ENCODE data around the gene SLFNL1.

The SLFNL1 gene

GRCh38 chr1:41020109-41020576 lies 1.4 kb downstream of the SLFNL1 start:
- DNase-seq (ENCODE audit: low read depth) = no peak

DNA sequence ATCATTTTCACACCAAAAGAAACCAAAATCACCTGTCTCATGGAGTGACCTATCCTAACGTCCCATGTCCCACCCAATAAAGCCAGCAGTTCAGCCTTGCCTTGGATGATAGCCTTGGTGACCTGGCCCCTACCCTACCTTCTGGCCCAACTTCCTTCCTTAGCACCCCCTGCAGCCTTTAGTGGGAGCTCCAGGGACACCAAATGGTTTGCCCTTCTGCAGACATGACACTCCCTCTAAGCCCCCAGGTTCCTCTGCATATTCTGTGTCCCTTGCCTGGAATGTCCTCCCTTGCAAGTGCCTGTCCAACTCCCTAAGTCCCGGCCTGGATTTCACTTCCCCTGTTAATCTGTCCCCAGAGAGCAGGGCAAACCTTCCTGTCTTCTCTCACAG lies 2.2 kb downstream of the SLFNL1 start:
- no peak for DNase-seq (ENCODE audit: low read depth)

DNA sequence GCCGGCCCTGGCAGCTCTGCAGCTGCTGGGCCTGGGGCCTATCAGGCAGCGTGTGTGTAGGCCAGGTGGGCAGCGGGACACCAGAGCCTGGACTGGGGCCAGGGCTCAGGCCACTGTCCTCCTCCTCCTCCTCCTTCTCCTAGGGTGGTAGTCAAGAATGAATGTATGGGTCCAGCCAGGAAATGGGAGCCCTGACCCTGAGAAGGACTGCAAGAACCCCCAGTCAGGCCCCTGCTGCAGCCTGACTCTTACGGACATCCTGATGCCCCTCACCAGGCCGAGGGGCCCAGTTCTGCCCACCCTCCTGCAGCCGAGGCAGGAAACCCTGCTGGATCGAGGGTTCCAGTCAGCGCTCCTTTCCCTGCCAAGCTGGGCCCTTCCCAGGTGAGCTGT lies 3.5 kb downstream of the SLFNL1 start:
- DNase-seq (ENCODE audit: low read depth) = no peak

DNA sequence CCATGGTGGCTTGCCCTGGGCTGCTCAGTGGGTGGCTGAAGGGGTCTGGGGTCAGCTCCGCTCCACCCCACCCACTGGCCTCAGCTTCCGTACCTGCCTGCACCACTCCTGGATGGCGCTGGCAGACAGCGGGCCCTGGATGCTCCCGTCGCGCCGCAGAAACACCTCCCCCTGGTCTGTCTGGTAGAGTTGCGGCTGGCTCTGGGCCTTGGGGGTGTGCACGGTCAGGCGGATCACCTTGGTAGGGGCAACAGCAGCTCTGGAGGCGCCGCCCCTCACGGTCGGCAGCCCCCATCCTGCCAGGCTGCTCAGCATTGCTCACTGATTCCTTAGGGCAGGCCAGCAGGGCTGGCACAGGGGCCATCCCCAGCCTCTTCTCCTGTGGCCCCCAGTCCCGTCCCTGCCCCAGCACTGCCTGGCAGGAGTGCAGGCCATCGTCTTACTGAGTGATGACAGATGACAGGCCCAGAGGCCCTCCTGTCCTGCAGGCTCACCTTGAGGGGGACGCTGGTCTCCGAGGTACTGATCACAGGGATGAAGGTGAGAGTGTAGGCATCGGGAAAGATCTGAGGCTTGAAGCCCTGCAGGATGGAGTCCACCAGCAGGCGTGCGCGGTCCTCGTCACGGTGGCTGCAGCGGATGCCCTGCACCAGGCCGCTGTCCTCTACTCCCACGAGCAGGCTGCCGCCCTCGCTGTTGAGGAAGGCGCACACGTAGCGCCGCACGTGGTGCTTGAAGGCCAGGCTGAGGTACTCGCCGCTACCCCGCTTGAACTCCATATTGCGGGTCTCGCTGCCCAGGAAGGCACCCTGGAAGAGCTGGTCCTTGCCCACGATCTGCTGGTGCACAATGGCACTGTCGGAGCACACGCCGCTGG lies 4.1 kb downstream of the SLFNL1 start:
- DNase-seq (ENCODE audit: low read depth) = no peak

DNA sequence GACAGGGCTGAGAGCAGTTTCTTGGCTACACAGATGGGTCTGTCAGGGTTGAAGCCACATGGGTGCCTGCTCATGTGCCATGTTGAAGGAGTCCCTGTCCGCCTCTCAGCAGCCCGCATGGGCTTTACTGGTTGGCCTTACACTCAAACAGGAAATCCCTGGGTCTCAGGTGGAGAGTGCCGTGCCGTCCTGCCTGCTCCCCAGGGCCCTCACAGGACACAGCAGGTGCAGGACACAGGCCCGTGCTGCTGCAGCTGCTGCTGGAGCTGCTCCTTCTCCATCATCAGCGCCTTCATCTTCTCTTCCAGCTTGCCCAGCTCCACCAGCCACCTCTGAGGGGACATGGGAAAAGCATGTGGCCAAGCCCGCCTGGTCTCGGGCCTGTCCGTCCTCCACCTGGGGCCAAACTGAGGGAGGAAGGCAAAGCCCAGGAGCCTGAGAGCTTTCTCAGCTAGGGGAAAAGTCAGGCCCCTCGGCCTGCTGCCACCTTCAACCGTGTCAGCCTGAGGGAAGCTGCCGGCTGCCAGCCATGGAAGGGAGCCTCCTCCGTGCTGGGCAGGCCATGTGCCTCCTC lies 5.5 kb downstream of the SLFNL1 start:
- DNase-seq (ENCODE audit: low read depth) = no peak

- no peak for DNase-seq (ENCODE audit: low read depth)
These were observed 6.1 kb downstream of the SLFNL1 start for GRCh38 chr1:41015281-41015896.

GRCh38 chr1:41014871-41015270 lies 6.7 kb downstream of the SLFNL1 start:
- no peak for DNase-seq (ENCODE audit: low read depth)

DNA sequence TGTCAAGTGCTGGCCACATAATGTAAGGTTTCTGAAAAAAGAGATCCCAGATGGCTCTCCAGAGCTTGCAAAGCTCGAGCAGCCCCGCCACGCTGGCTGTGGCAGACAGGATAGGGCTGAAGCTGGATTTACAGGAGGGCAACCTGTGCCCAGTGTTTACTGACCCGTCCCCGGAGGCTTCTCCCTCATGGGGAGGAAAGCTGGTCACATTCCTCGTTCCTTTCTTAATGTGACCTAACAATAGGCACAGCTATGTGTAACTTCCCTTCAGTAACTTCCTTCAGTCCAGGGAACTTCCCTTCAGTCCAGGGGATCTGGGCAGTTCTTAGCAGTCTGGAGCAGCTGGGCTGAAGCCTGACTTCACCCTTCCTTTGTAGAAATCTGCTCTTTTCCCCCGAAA lies 7.7 kb downstream of the SLFNL1 start:
- DNase-seq (ENCODE audit: low read depth) = no peak

GRCh38 chr1:41013024-41013423 lies 8.5 kb downstream of the SLFNL1 start:
- no peak for DNase-seq (ENCODE audit: low read depth)

DNA sequence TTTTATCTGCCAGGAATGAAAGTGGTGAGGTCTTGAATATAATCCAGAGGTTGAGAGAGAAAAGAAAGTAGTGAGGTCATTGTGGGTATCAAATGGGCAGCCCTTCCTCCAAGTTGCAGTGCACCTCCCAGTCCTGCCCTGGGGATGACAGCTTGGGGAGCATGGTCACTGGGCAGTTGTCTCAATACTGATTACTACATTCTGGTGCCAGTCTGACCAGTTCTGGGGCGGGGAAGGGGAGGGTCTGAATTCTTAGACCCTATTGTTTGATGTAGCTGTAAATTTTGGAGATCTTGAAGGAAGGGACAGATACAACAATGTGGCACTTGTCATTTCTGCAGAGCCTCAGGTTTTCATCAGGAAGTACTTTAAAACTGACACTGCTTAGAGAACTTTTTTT lies 11.2 kb downstream of the SLFNL1 start:
- DNase-seq (ENCODE audit: low read depth) = no peak

DNA sequence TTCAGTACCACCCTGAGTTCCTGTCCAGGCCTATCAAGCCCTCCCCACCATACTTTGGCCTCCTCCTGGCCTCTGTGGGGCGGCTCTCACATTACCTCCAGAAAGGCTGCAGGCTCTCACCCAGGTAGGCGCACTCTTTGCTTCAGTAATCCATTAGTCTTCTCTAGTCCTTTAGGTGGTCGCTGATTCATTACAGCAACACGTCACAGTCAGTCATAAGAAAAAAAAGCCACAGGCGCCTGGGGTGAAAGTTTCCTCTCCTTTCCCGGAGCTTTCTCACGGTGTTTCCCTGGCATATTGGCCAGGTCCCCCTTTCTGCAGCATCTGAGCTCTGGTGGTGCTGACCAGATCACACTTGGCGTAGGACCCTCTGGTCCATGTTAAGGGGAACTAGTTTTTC lies 12.1 kb downstream of the SLFNL1 start:
- DNase-seq (ENCODE audit: low read depth) = no peak

- no peak for DNase-seq (ENCODE audit: low read depth)
These were observed 14.3 kb downstream of the SLFNL1 start for GRCh38 chr1:41006942-41007865.

- no peak for DNase-seq (ENCODE audit: low read depth)
These were observed 15.6 kb downstream of the SLFNL1 start for GRCh38 chr1:41005876-41006275.

DNA sequence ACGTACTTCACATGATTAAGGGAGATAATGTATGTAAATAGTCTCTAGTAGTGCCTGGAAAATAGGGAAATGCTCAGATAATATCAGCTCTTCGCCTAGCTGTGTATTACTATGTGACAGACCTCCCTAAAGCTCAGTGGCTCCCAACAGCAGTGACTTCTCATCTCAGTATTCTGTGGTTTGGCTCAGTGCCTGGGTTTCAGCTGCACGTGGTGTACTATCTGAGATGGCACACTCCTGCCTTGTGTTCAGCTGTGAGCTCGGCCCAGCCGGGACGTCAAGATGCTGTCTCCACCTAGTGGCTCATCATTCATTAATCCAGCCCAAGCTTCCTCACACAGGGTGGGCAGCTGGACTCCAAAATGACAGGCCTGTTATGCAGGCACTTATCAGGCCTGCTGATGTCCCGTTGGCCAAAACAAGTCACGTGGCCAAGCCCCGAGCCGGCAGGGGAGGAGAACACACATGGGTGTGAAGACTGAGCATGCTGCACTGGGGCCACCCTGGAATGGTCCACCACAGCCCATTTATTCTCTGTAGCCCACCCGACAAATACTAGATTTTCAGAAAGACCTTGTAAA lies 17.8 kb downstream of the SLFNL1 start:
- peak; percentile 79 for DNase-seq (ENCODE audit: low read depth)

DNA sequence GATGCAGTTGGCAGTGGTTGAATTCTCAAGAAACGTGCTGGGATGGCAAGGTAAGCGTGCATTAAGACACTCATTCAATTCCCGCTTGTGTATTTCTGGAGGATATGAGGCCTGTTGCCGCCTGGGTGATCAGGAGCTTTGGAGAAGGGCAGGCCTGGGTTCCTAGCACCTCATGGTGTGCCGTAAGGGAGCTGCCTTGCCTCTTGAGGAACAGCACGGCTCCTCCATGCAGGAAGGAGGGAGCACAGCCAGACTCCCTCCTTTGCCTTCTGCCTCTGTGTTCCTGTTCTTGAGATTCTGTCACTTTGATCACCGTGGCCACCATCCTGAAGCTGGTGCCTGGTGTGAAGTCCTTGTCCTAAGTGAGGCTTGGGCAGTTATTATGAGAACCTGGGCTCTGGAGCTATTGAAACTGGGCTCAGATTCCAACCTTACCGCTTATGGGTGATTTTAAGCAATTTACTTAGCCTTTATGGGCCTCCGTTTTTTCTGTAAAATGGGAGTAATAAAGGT lies 18.3 kb downstream of the SLFNL1 start:
- DNase-seq (ENCODE audit: low read depth) = no peak

DNA sequence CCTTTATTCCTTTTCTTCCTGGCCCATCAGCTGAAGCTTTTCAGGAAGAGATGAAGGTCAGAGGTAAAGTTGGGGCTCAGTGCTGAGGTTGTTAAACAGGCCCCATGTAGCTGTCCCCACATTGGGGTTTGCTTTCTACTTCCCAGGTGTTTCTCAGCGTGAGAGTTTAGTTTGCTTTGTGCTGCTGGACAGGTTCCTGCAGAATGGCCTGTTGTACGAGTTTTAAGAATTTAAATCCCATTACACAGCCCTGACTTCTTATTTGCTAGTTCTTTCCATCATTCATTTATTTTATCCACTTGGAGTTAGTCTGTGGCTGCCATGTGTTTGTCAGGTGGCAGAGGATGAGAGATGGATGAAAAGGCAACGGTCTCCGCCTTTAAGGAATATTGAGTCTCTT lies 22.9 kb downstream of the SLFNL1 start:
- DNase-seq (ENCODE audit: low read depth) = no peak

GRCh38 chr1:40997096-40997495 lies 24.4 kb downstream of the SLFNL1 start:
- DNase-seq (ENCODE audit: low read depth) = no peak

GRCh38 chr1:40989066-40989465 lies 32.5 kb downstream of the SLFNL1 start:
- no peak for DNase-seq (ENCODE audit: low read depth)

DNA sequence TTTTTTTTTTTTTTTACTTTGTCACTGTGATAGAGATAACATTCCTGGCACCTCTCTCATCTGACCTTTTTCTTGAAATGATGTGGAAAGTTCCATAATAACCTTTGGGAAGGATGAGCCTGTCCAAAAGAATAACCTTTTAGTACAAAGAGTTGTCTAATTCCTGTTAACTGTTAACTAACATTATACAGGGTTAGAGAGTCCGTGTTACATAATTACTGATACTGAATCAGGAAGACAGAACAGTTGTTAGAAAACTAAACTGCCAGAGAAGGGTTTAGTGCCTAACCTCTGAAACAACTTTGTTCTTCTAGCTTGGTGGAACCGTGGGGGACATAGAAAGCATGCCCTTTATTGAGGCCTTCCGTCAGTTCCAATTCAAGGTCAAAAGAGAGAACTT lies 33.2 kb downstream of the SLFNL1 start:
- no peak for DNase-seq (ENCODE audit: low read depth)

DNA sequence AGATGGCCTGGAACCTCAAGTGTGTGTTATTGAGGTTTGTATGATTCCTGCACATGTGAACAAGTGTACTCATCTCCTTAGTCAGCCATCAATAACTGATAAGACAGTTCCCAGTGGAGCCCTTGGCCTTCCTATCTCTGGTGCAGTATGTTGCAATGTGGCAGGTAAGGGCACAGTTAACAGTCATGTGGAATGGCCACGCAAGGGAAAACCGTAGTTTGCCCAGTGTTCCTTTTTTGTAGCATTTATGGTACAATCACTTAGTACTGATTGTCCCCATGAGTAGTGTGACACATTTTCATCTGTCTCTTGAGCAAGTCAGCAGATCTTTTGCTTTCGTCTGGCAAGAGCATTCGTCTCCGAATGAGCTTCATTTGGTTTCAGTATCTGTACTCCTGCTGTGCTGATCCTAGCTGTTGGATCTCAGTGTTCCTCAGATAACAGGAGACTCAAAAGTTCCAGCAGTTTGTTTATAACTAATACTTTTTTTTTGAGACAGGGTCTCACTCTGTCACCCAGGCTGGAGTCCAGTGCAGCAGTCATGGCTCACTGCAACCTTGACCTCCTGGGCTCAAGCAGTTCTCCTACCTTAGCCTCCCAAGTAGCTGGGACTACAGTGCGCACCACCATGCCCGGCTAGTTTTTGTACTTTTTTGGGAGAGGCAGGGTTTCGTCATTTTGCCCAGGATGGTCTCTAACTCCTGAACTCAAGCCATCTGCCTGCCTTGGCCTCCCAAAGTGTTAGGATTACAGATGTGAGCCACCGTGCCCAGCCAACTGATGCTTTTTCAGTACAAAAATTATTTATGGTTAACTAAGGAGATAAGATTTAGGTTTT lies 33.9 kb downstream of the SLFNL1 start:
- DNase-seq (ENCODE audit: low read depth) = no peak

- DNase-seq (ENCODE audit: low read depth) = no peak
These were observed 34.6 kb downstream of the SLFNL1 start for GRCh38 chr1:40986956-40987355.

Measured in stimulated activated CD8-positive, alpha-beta memory T cell treated with anti-CD3 and anti-CD28 coated beads, Interleukin-12 subunit alpha, Interleukin-12 subunit beta, amount 100 ng/mL, for 1 hour (primary cell).